OCI-LY7 (cell line): ENCODE data around the gene USP46.

ENCODE experiments used
- EZH2phosphoT487 ChIP-seq: fragments of 200-600 bp; sonication (generic); IDR thresholded peaks from 2 replicates; pipeline ENCODE4 v1.6.1; 2018; ENCODE audit warnings: low read depth, borderline replicate concordance, mild to moderate bottlenecking, mixed run types, antibody characterized with exemption, low read length, moderate library complexity, mixed read lengths
- TF ChIP-seq, protein P1 (sequence below): fragments of 200-600 bp; sonication (generic); conservative IDR thresholded peaks from 2 replicates; pipeline ENCODE4 v1.5.1; 2014; ENCODE audit warnings: mild to moderate bottlenecking, antibody characterized with exemption, low read length, moderate library complexity, mixed read lengths

DNA sequence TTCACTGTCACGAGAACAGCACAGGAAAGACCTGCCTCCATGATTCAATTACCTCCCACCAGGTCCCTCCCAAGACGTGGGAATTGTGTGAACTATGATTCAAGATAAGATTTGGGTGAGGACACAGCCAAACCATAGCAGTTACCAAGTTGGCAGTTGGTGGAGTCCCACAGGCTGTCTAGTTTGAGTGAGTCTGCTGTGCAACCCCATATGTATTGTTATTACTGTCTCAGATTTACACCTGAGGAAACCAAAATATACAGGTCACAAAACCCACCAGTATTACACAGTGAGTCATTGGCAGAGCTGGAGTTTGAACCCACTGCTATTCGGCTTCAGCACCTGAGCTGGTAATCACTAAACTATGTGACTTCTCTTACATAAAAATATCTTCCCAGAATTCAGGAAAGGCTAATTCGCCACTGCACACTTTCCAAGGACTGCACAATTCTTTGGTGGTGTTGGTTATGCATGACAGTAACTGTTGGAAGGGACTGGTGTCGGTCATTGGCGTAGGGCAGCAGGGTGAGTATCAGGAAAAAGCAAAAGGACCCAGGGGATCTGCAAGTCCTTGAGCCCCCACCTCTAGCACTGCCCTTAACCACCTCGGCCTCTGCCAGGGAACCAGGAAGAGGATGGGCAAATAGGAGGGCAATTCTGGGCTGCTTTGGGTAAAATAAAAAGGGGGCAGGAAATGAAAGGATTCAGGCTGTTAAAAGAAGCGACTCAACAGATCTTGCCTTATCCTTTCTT is 110.1 kb downstream of the USP46 start:
- TF ChIP-seq, protein P1, sequence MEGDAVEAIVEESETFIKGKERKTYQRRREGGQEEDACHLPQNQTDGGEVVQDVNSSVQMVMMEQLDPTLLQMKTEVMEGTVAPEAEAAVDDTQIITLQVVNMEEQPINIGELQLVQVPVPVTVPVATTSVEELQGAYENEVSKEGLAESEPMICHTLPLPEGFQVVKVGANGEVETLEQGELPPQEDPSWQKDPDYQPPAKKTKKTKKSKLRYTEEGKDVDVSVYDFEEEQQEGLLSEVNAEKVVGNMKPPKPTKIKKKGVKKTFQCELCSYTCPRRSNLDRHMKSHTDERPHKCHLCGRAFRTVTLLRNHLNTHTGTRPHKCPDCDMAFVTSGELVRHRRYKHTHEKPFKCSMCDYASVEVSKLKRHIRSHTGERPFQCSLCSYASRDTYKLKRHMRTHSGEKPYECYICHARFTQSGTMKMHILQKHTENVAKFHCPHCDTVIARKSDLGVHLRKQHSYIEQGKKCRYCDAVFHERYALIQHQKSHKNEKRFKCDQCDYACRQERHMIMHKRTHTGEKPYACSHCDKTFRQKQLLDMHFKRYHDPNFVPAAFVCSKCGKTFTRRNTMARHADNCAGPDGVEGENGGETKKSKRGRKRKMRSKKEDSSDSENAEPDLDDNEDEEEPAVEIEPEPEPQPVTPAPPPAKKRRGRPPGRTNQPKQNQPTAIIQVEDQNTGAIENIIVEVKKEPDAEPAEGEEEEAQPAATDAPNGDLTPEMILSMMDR, result no peak
- TF ChIP-seq EZH2phosphoT487, result no peak
